ENCODE results near the gene GPBP1.
"Not testable (repeated sequence)": the region's sequence is repeated elsewhere in the genome, so short reads cannot be mapped to it uniquely, and the experiment has no call there.

GPBP1 gene

DNA sequence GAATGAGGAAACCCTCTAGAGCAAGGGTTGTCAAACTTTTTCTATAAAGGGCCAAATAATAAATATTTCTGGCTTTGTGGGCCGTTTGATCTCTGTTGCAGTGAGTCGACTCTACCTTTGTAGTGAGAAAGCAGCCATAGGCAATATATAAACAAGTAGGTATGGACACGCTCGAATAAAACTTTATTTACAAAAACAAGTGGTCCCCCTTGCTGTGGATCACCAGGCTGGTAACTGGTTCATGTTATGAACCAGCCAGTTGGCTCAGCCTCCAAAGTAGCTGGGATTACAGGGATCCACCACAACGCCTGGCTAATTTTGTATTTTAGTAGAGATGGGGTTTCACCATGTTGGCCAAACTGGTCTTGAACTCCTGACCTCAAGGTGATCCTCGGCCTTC, 118.5 kb downstream of the GPBP1 start:
- no peak for DNase-seq

DNA sequence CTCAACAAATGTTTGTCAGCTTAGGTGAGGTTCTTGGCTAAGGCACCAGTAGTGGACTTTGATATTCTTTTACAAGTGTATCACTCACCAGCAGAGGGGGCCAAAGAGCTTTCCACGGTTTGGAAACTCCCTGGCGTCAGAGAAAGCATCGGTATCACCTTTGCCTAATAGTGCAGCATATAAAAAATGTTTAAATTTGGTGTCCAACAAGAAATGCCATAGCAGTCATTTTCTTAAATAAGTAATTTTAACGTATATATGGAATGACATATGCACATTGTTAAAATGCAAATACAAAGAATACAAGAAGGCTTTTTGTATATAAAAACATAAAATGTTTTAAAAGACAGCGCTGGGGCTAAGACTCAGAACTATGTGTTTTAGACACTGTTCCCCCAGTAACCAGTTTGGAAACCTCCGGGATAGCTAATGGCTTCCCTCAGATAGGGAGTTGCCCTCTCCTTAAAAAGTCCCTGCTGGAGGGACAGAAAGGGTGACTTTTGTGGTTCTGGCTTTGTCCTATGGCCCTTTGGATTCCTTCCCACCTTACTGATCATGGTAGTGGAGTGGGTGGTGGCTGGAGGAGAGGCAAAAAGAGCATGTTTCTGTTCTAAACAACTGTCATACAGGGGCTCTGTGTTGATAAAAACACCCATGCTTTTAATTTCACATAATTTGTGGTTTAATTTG, 124.6 kb downstream of the GPBP1 start:
- DNase-seq: peak; percentile 12 to 69 (median 62)

- no peak for DNase-seq
These were observed 125.2 kb downstream of the GPBP1 start for GRCh38 chr5:57298985-57299491.

DNA sequence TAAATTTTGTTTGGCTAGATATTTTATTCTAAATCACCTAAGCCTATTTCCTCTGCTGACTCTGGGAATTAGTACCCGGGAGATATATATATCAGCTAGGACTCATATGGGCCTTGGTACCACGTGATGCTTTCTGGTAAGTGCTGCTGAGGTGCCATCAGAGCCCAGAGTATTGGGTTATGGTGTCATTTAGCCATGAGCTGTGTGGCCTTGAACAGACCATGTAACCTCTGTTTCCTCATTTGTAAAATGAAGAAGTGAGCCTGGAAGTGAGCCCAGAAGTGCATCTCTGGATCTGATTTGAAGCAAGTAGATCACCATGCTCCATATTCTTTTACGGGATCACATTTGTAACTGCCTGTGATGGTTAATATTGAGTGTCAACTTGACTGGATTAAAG, 126.1 kb downstream of the GPBP1 start:
- DNase-seq: no peak

GRCh38 chr5:57302164-57302563, 128.3 kb downstream of the GPBP1 start:
- no peak for DNase-seq

GRCh38 chr5:57302643-57303042, 128.8 kb downstream of the GPBP1 start:
- DNase-seq: no peak

DNA sequence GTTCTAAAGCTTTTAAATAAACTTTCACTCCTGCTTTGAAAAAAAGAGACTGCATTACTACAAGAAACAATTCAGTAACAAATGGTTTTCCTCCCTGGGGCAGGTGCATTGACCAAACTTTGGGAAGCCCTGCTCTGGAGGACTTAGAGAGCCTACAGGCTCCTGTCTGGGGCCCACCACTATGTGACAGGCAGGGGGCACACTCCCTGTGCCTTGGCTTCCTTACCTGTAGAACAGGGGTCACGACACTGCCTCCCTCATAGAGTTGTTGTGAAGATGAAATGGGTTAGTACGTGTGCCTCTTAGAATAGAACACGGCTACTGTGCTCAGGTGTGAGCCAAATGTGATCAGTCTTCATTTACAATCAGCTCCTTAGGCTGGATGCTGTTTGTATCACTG, 130.1 kb downstream of the GPBP1 start:
- DNase-seq: no peak

- no peak for DNase-seq
These were observed 131.1 kb downstream of the GPBP1 start for GRCh38 chr5:57304931-57305330.

DNA sequence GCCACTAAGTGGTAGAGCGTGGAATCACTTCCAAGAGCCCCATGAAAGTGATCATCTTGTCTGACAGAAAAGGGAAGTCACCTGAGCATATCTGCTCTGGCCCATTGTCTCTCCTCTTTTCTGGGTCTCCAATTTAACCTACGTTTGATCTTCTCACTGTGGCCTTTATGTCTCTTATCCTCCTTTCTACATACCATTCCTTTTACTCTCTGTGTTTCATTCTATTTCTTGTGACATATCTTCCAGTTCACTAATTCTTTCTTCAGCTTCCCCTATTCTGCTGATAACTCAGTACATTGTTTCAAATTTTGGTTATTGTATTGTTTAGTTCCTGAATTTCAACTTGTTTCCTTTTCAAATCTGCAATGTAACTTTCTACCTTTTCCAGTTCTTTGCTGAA, 132.5 kb downstream of the GPBP1 start:
- DNase-seq: no peak

DNA sequence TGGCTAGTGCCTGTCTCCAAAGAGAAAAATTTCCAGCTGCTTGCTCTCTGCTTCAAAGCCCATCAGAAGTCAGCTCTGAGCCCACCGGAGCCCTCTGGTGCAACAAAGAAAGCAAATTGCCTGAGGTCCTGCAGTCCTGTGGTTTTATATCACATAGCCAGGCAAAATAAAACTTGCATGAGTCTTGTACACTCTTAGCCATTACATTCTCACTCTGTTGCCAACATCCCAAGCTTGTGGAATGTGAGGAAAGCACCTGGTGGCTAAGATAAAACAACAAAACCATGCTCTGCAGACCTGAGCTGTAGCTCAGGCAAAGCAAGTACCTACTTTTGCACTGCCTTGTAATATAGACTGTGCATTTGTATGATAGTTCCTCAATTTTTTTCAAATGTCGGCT, 133.7 kb downstream of the GPBP1 start:
- no peak for DNase-seq

GRCh38 chr5:57309022-57309421, 135.2 kb downstream of the GPBP1 start:
- not testable (repeated sequence) for DNase-seq

DNA sequence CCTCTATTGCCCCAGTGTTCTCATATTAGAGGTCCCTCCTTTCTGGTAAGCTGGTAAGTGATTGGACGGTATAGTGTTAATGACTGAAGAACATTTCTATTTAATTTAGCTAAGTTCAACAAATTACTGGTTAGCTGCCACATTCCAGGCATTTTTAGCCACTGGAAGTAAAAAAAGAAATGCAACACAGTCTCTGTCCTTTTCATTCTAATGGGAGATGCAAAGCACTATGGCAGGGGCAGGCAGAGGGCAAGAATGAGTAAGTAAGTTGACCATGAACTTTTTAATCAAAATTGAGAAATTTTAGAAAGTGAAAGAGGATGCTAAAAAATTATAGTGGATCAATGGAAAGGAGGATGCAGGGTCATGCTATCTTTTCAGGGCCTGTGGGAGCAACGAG, 137.4 kb downstream of the GPBP1 start:
- DNase-seq: no peak

DNA sequence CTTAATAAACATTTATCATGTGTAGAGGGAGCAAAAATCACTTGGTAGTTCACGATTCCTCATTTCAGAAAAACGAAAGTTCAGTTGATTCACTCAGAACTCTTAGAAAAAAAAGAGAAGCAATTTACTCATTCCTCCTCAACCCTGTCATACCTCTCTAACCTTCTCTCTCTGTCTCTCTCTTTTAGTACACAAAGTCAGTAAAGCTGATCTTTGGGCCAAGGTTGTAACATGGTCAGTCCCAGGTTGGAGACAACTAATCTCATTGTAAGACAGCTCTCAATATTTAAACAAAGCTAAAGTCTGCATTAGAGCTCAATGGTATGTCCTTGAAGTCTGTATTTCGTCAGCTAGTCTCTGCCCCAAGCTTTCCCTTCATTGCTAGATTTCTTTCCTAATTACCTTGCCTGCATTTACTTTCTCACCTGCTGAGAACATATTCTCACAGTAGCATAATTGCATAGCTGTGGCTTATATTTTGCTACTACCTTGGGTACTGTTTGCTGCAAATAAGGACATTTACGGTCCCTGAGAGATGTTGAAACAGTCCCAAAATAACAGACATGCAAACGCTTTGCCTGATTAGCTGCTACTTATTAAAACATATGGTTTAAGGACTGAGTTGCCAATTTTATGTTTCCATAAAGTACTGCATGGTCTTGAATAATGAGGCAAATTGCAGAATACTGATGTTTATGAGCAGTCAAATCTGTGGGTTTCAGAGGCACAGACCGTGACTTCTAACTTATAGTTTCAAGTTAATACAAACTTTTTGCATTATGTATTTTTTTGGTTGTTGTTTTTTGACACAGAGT, 138.3 kb downstream of the GPBP1 start:
- no peak for DNase-seq

GRCh38 chr5:57313716-57314115, 139.9 kb downstream of the GPBP1 start:
- no peak for DNase-seq

Data from activated naive CD4-positive, alpha-beta T cell (primary cell).